Nephron progenitor cell (in vitro differentiated cells): Measurements from ENCODE around the gene TDRD7.

Experiments
- DNase-seq: peaks from one replicate; pipeline ENCODE4 v3.0.0; 2021
- H3K27ac Mint-ChIP-seq: 2 replicates; pipeline ENCODE4 v1.8.0; 2021; ENCODE audit warnings: mild to moderate bottlenecking, moderate library complexity, mixed read lengths
- H3K27me3 Mint-ChIP-seq: 2 replicates; pipeline ENCODE4 v1.8.0; 2021; ENCODE audit warnings: mild to moderate bottlenecking, low read depth, mixed read lengths; ENCODE audit not compliant: poor library complexity
- H3K36me3 Mint-ChIP-seq: 2 replicates; pipeline ENCODE4 v1.8.0; 2021; ENCODE audit warnings: low read depth, mixed read lengths
- H3K4me1 Mint-ChIP-seq: 2 replicates; pipeline ENCODE4 v1.8.0; 2021; ENCODE audit warnings: mixed read lengths
- H3K4me3 Mint-ChIP-seq: 2 replicates; pipeline ENCODE4 v1.8.0; 2021; ENCODE audit warnings: mild to moderate bottlenecking, moderate library complexity, mixed read lengths
- H3K9me3 Mint-ChIP-seq: 2 replicates; pipeline ENCODE4 v1.8.0; 2021; ENCODE audit warnings: mild to moderate bottlenecking, moderate library complexity, mixed read lengths
- TF ChIP-seq, protein P1 (sequence below): fragments of 200-600 bp; sonication (generic); IDR thresholded peaks from 2 replicates; pipeline ENCODE4 v1.5.0; 2021; ENCODE audit warnings: antibody characterized with exemption

Gene TDRD7

DNA sequence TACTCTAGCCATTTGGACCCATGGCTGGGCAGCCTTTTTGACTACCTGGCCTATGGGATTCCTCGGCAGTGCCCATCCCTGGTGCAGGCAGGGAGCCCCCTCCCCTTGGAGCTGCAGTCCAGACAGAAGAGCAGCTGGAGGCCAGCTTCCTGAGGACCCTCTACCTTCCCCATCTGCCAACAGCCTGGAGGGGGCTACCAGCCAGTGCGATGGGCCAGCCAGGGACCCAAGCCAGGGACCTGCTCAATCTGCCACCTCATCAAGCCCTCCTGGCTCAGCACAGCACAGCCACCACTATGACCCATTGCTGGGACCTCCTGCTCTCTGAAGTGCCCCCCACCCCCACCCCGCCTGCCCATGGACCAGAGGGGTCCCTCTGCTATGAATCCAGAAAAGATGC is 22.6 kb upstream of the TDRD7 start:
- TF ChIP-seq, protein P1, sequence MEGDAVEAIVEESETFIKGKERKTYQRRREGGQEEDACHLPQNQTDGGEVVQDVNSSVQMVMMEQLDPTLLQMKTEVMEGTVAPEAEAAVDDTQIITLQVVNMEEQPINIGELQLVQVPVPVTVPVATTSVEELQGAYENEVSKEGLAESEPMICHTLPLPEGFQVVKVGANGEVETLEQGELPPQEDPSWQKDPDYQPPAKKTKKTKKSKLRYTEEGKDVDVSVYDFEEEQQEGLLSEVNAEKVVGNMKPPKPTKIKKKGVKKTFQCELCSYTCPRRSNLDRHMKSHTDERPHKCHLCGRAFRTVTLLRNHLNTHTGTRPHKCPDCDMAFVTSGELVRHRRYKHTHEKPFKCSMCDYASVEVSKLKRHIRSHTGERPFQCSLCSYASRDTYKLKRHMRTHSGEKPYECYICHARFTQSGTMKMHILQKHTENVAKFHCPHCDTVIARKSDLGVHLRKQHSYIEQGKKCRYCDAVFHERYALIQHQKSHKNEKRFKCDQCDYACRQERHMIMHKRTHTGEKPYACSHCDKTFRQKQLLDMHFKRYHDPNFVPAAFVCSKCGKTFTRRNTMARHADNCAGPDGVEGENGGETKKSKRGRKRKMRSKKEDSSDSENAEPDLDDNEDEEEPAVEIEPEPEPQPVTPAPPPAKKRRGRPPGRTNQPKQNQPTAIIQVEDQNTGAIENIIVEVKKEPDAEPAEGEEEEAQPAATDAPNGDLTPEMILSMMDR: no peak
- no peak overlapping the region for H3K4me3 Mint-ChIP-seq
- H3K9me3 Mint-ChIP-seq: no peaks in the 10 kb centered on the region
- DNase-seq: no peak
- H3K4me1 Mint-ChIP-seq: peaks cover 12% of the 10 kb centered on the region
- peaks cover 16% of the 10 kb centered on the region for H3K27me3 Mint-ChIP-seq
- H3K36me3 Mint-ChIP-seq: no peaks in the 10 kb centered on the region
- H3K27ac Mint-ChIP-seq: no peak overlapping the region

DNA sequence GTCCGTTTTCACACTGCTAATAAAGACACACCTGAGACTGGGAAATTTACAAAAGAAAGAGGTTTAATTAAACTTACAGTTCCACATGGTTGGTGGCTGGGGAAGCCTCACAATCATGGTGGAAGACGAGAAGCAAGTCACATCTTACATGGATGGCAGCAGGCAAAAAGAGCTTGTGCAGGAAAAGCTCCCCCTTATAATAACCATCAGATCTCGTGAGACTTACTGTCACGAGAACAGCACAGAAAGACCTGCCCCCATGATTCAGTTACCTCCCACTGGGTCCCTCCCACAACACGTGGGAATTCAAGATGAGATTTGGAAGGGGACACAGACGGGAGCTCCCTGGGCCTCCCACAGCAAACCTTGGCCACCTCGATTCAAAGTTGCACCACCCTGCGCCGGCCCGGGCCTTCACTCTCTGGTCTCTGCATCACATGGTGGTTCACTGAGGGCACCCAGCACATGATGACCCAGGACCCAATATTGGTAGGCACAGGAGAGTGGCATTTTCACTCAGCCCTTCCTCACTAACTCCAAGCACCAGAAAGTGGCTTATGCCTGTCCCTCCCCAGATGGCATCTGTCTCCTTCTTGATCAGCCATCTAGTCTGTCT is 21.0 kb upstream of the TDRD7 start:
- Mint-ChIP-seq H3K4me3 (no peak overlapping the region), H3K4me1 (peaks cover 14% of the 10 kb centered on the region)

GRCh38 chr9:97394881-97395280 is 17.0 kb upstream of the TDRD7 start:
- Mint-ChIP-seq H3K9me3 (no peaks in the 10 kb centered on the region), H3K4me3 (no peak overlapping the region), H3K4me1 (peaks cover 10% of the 10 kb centered on the region), H3K27ac (no peak overlapping the region), H3K36me3 (no peaks in the 10 kb centered on the region), H3K27me3 (peaks cover 7% of the 10 kb centered on the region)
- TF ChIP-seq, protein P1: no peak
- no peak for DNase-seq

More for the DNA sequence above, 21.0 kb upstream of the TDRD7 start:
- Mint-ChIP-seq H3K27ac (no peak overlapping the region), H3K27me3 (peaks cover 20% of the 10 kb centered on the region), H3K9me3 (no peaks in the 10 kb centered on the region), H3K36me3 (no peaks in the 10 kb centered on the region)
- TF ChIP-seq, protein P1: no peak
- DNase-seq: no peak

GRCh38 chr9:97395745-97396144 is 16.2 kb upstream of the TDRD7 start:
- TF ChIP-seq, protein P1: no peak
- no peak overlapping the region for H3K4me3 Mint-ChIP-seq
- H3K4me1 Mint-ChIP-seq: peaks cover 10% of the 10 kb centered on the region
- no peak for DNase-seq
- H3K27me3 Mint-ChIP-seq: peaks cover 3% of the 10 kb centered on the region
- H3K36me3 Mint-ChIP-seq: no peaks in the 10 kb centered on the region
- no peaks in the 10 kb centered on the region for H3K9me3 Mint-ChIP-seq
- H3K27ac Mint-ChIP-seq: no peak overlapping the region

DNA sequence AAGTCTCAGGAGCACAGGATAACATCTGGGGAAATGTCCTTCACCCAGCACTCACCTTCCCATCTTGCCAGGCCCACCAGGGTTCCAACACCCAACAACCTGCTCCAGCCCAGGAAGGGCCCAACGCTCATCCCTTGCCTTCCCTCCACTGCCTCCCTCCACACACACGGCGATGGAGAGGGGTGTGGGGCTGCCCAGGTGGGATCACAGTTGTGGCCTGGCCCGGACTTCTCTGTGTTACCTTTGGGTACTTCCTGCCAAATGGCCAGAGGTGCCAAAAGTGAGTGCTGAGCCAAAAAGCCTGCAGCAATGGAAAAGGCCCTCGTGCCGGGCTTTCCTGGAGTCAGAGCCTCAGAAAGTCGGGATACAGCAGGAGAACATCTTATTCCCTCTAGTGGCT is 15.6 kb upstream of the TDRD7 start:
- H3K27ac Mint-ChIP-seq: no peak overlapping the region
- TF ChIP-seq, protein P1: no peak
- H3K4me3 Mint-ChIP-seq: no peak overlapping the region
- DNase-seq: no peak
- no peaks in the 10 kb centered on the region for H3K36me3 Mint-ChIP-seq
- H3K9me3 Mint-ChIP-seq: no peaks in the 10 kb centered on the region
- H3K4me1 Mint-ChIP-seq: peaks cover 10% of the 10 kb centered on the region
- peaks cover 3% of the 10 kb centered on the region for H3K27me3 Mint-ChIP-seq

- H3K27me3 Mint-ChIP-seq: peaks cover 7% of the 10 kb centered on the region
- no peak for DNase-seq
- H3K4me3 Mint-ChIP-seq: no peak overlapping the region
These were observed 14.7 kb upstream of the TDRD7 start for GRCh38 chr9:97397220-97397619.

More at GRCh38 chr9:97397220-97397619, 14.7 kb upstream of the TDRD7 start:
- peaks cover 10% of the 10 kb centered on the region for H3K4me1 Mint-ChIP-seq
- no peaks in the 10 kb centered on the region for H3K36me3 Mint-ChIP-seq
- H3K27ac Mint-ChIP-seq: no peak overlapping the region
- H3K9me3 Mint-ChIP-seq: no peaks in the 10 kb centered on the region
- TF ChIP-seq, protein P1: no peak
